Measurements from ENCODE around the gene MTCL1. TPM values are rescaled to one million over a fixed set of nuclear protein-coding genes. Genes with fewer than 3 reads are reported as not detected.

MTCL1 gene
- total RNA-seq, 1 experiment from 2014 or later, result 50.1 TPM

DNA sequence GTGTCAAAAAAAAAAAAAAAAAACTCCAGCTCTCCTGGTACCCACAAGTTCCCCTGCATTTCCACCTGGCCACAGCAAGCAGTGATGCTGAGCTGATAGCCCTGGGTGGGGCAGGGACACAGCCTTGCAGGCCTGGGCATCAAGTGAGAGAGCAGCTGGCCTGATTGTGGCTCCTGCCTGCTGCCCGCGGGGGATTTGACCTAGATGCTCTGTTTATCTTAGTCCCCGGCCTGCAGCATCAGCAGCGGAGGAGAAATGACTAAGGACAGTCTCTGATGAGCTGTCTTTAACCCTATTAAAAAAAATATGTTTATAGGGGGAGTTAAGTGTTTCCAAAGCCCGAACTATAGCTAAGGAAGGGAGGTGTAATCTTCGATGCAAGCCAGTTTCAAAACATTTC lies 102.6 kb downstream of the MTCL1 start:
- ChIA-PET CTCF (no interaction called here), POLR2A (interaction anchor here (0.6 kb wide), 1 partner anchor 33 kb away, joined by 4 read pairs; no protein-coding TSS in a partner anchor)
- ATAC-seq (no peak), DNase-seq (ENCODE audit: low read depth, low spot score) (no peak)
- in situ Hi-C loops (cut with HindIII; ENCODE audit: low pct_unique_long_range_greater_than_20kb, low sequenced_read_pairs), result no loop called here
- Histone ChIP-seq H3K36me3 (ENCODE audit: control insufficient read depth, insufficient read depth, low read length) (peaks cover 5% of the 10 kb centered on the region), H3K27me3 (ENCODE audit: control insufficient read depth, insufficient read depth, low read length) (no peaks in the 10 kb centered on the region), H3K9me3 (ENCODE audit: control insufficient read depth, insufficient read depth, low read depth, low read length) (no peaks in the 10 kb centered on the region), H3K4me3 (ENCODE audit: low read depth in 2 of 2, low read length in 2 of 2) (no peak overlapping the region), H3K27ac (ENCODE audit: low read length) (no peak overlapping the region), H3K4me1 (ENCODE audit: control insufficient read depth, insufficient read depth, low read length) (no peaks in the 10 kb centered on the region)
- intact Hi-C loops (cut with micrococcal nuclease; ENCODE audit: unreplicated experiment), result loop anchor here (10.0 kb wide), 1 partner anchor 177 kb away; no protein-coding TSS in a partner anchor
- TF ChIP-seq, protein P1, sequence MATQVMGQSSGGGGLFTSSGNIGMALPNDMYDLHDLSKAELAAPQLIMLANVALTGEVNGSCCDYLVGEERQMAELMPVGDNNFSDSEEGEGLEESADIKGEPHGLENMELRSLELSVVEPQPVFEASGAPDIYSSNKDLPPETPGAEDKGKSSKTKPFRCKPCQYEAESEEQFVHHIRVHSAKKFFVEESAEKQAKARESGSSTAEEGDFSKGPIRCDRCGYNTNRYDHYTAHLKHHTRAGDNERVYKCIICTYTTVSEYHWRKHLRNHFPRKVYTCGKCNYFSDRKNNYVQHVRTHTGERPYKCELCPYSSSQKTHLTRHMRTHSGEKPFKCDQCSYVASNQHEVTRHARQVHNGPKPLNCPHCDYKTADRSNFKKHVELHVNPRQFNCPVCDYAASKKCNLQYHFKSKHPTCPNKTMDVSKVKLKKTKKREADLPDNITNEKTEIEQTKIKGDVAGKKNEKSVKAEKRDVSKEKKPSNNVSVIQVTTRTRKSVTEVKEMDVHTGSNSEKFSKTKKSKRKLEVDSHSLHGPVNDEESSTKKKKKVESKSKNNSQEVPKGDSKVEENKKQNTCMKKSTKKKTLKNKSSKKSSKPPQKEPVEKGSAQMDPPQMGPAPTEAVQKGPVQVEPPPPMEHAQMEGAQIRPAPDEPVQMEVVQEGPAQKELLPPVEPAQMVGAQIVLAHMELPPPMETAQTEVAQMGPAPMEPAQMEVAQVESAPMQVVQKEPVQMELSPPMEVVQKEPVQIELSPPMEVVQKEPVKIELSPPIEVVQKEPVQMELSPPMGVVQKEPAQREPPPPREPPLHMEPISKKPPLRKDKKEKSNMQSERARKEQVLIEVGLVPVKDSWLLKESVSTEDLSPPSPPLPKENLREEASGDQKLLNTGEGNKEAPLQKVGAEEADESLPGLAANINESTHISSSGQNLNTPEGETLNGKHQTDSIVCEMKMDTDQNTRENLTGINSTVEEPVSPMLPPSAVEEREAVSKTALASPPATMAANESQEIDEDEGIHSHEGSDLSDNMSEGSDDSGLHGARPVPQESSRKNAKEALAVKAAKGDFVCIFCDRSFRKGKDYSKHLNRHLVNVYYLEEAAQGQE (IDR thresholded peaks at IDR 0.05; ENCODE audit: insufficient read depth in 1 of 2, low read depth in 2 of 2, low read length in 1 of 2), result no peak
- no peak for TF ChIP-seq TCF7L2 (IDR thresholded peaks at IDR 0.05; ENCODE audit: low read depth, low read length)
- TF ChIP-seq POLR2AphosphoS5 (IDR thresholded peaks at IDR 0.05; ENCODE audit: low read depth, low read length), result no peak
- TF ChIP-seq, protein P2, sequence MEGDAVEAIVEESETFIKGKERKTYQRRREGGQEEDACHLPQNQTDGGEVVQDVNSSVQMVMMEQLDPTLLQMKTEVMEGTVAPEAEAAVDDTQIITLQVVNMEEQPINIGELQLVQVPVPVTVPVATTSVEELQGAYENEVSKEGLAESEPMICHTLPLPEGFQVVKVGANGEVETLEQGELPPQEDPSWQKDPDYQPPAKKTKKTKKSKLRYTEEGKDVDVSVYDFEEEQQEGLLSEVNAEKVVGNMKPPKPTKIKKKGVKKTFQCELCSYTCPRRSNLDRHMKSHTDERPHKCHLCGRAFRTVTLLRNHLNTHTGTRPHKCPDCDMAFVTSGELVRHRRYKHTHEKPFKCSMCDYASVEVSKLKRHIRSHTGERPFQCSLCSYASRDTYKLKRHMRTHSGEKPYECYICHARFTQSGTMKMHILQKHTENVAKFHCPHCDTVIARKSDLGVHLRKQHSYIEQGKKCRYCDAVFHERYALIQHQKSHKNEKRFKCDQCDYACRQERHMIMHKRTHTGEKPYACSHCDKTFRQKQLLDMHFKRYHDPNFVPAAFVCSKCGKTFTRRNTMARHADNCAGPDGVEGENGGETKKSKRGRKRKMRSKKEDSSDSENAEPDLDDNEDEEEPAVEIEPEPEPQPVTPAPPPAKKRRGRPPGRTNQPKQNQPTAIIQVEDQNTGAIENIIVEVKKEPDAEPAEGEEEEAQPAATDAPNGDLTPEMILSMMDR (IDR thresholded peaks at IDR 0.05), result no peak
- TF ChIP-seq SIN3A (IDR thresholded peaks at IDR 0.05; ENCODE audit: borderline replicate concordance, insufficient read depth, low read depth, low read length), result no peak
- no TSS peak for BruUV-seq (replicated peaks)

DNA sequence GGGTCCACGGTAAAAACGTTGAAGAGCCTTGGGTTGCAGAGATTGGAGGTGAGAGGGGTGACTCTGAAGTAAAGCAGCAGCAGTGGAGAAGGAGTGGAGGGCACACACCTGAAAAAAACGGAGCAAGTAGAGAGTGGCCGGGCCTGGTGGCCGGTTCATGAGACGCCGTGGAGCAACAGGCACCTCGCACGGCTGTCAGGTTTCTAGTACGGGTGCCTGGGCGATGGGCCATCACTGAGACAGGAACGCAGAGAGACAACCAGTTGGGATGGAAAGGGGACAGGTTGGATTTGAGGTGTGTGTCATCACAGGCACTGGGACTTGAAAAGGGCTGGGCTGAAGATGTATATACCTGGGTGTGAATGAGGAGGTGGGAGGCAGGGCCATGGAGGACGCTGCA lies 104.2 kb downstream of the MTCL1 start:
- H3K9me3 ChIP-seq (ENCODE audit: control insufficient read depth, insufficient read depth, low read depth, low read length), result no peaks in the 10 kb centered on the region
- intact Hi-C loops (cut with micrococcal nuclease; ENCODE audit: unreplicated experiment), result loop anchor here (10.0 kb wide), 1 partner anchor 175 kb away; no protein-coding TSS in a partner anchor
- ATAC-seq, result no peak
- ChIA-PET POLR2A (no interaction called here), CTCF (no interaction called here)
- TF ChIP-seq, protein P2 (IDR thresholded peaks at IDR 0.05), result no peak
- TF ChIP-seq POLR2AphosphoS5 (IDR thresholded peaks at IDR 0.05; ENCODE audit: low read depth, low read length), result no peak
- TF ChIP-seq, protein P1 (IDR thresholded peaks at IDR 0.05; ENCODE audit: insufficient read depth in 1 of 2, low read depth in 2 of 2, low read length in 1 of 2), result no peak
- TF ChIP-seq TCF7L2 (IDR thresholded peaks at IDR 0.05; ENCODE audit: low read depth, low read length), result no peak
- no peak for TF ChIP-seq SIN3A (IDR thresholded peaks at IDR 0.05; ENCODE audit: borderline replicate concordance, insufficient read depth, low read depth, low read length)
- no TSS peak for BruUV-seq (replicated peaks)
- in situ Hi-C loops (cut with HindIII; ENCODE audit: low pct_unique_long_range_greater_than_20kb, low sequenced_read_pairs), result no loop called here
- no peaks in the 10 kb centered on the region for H3K4me1 ChIP-seq (ENCODE audit: control insufficient read depth, insufficient read depth, low read length)
- peaks cover 5% of the 10 kb centered on the region for H3K36me3 ChIP-seq (ENCODE audit: control insufficient read depth, insufficient read depth, low read length)
- no peaks in the 10 kb centered on the region for H3K27me3 ChIP-seq (ENCODE audit: control insufficient read depth, insufficient read depth, low read length)
- no peak overlapping the region for H3K27ac ChIP-seq (ENCODE audit: low read length)
- no peak overlapping the region for H3K4me3 ChIP-seq (ENCODE audit: low read depth in 2 of 2, low read length in 2 of 2)
- DNase-seq (ENCODE audit: low read depth, low spot score), result no peak
